Myocyte (in vitro differentiated cells): ENCODE data around the gene ARVCF. TPM values are rescaled to one million over a fixed set of nuclear protein-coding genes. Genes with fewer than 3 reads are reported as not detected.

Experiments used
- DNase-seq: peaks from one replicate; pipeline ENCODE4 v3.0.0-alpha.2; 2012; ENCODE audit warnings: low read depth
- total RNA-seq: library from RNA; depleted of rRNA; stranded (reverse); fragments of >200 nt; gene quantifications from 2 replicates; pipeline ENCODE4 v1.2.3, GENCODE V29; 2014

Gene ARVCF
- total RNA-seq, 1 donor from 2014 or later, result 26.2 TPM

- DNase-seq, result no peak
Measured at GRCh38 chr22:20054034-20054427, 37.4 kb upstream of the ARVCF start.

- DNase-seq, result no peak
Measured at GRCh38 chr22:20053407-20054033, 36.9 kb upstream of the ARVCF start.

GRCh38 chr22:20052309-20053259 is 36.0 kb upstream of the ARVCF start:
- DNase-seq, result no peak

GRCh38 chr22:20051927-20052308 is 35.3 kb upstream of the ARVCF start:
- DNase-seq, result no peak

- DNase-seq, result no peak
Measured at GRCh38 chr22:20046730-20047129, 30.1 kb upstream of the ARVCF start.

- DNase-seq, result peak; percentile 22
Measured at GRCh38 chr22:20044495-20045151, 28.0 kb upstream of the ARVCF start.

- DNase-seq, result no peak
Measured at GRCh38 chr22:20043997-20044342, 27.3 kb upstream of the ARVCF start.

GRCh38 chr22:20043057-20043996 is 26.7 kb upstream of the ARVCF start:
- no peak for DNase-seq

- DNase-seq, result no peak
Measured at GRCh38 chr22:20040327-20041200, 23.9 kb upstream of the ARVCF start.

- DNase-seq, result no peak
Measured at GRCh38 chr22:20039683-20040325, 23.2 kb upstream of the ARVCF start.

- DNase-seq, result no peak
Measured at GRCh38 chr22:20038574-20038973, 22.0 kb upstream of the ARVCF start.

- no peak for DNase-seq
Measured at GRCh38 chr22:20037419-20037818, 20.8 kb upstream of the ARVCF start.

- DNase-seq, result no peak
Measured at GRCh38 chr22:20036535-20037392, 20.1 kb upstream of the ARVCF start.

- no peak for DNase-seq
Measured at GRCh38 chr22:20036084-20036482, 19.5 kb upstream of the ARVCF start.

GRCh38 chr22:20035375-20036083 is 18.9 kb upstream of the ARVCF start:
- no peak for DNase-seq

- no peak for DNase-seq
Measured at GRCh38 chr22:20034143-20034542, 17.5 kb upstream of the ARVCF start.

- peak; percentile 91 for DNase-seq
Measured at GRCh38 chr22:20033045-20033706, 16.6 kb upstream of the ARVCF start.
